GM12878 (cell line): Measurements from ENCODE around the gene OVCA2. TPM values are rescaled to one million over a fixed set of nuclear protein-coding genes. Genes with fewer than 3 reads are reported as not detected.
A peak's percentile ranks its signal among the peaks of the same experiment; 100 is the strongest.

Experiments
- ASH2L ChIP-seq: fragments of 300-600, 200-600 bp; sonication (generic); IDR thresholded peaks from 2 replicates; pipeline ENCODE4 v1.6.1; 2017; ENCODE audit warnings: low read depth, mild to moderate bottlenecking, borderline replicate concordance
- BMI1 ChIP-seq: fragments of 450-650 bp; IDR thresholded peaks from 2 replicates; pipeline ENCODE4 v1.6.1; 2016; ENCODE audit warnings: mild to moderate bottlenecking, moderate library complexity, borderline replicate concordance
- CBX5 ChIP-seq: sonication (generic); IDR thresholded peaks from 2 replicates; pipeline ENCODE4 v1.6.1; 2016; ENCODE audit warnings: low read depth, moderate library complexity, mild to moderate bottlenecking, inconsistent platforms
- CEBPB ChIP-seq, 2 experiments: fragments of 150-350 bp in 1 of 2; IDR thresholded peaks; 2 replicates each; pipeline ENCODE4 v1.6.1; 2012 to 2014; ENCODE audit warnings: low read depth in 2 of 2, low read length in 2 of 2, borderline replicate concordance in 1 of 2, inconsistent platforms in 1 of 2
- E2F8 ChIP-seq: fragments of 450-650 bp; IDR thresholded peaks from 2 replicates; pipeline ENCODE4 v1.6.1; 2018; ENCODE audit warnings: mild to moderate bottlenecking, low read depth, moderate library complexity; ENCODE audit not compliant: partially characterized antibody
- IRF5 ChIP-seq: fragments of 450-650 bp; IDR thresholded peaks from 2 replicates; pipeline ENCODE4 v1.6.1; 2017; ENCODE audit warnings: borderline replicate concordance
- JUND ChIP-seq: IDR thresholded peaks from 2 replicates; pipeline ENCODE4 v1.6.1; 2012; ENCODE audit warnings: low read depth, mild to moderate bottlenecking, low read length, improper control_type of control experiment, moderate library complexity
- MAX ChIP-seq: IDR thresholded peaks from 2 replicates; pipeline ENCODE4 v1.6.1; 2012; ENCODE audit warnings: low read depth, low read length, improper control_type of control experiment
- MEF2B ChIP-seq: fragments of 450-650 bp; IDR thresholded peaks from 2 replicates; pipeline ENCODE4 v1.6.1; 2018; ENCODE audit warnings: mild to moderate bottlenecking, moderate library complexity; ENCODE audit not compliant: partially characterized antibody, poor library complexity, severe bottlenecking
- MTA2 ChIP-seq: fragments of 450-650 bp; IDR thresholded peaks from 2 replicates; pipeline ENCODE4 v1.6.1; 2016; ENCODE audit warnings: low read depth, mild to moderate bottlenecking, moderate library complexity
- NR2C1 ChIP-seq: fragments of 450-650 bp; IDR thresholded peaks from 2 replicates; pipeline ENCODE4 v1.6.1; 2017; ENCODE audit warnings: antibody characterized with exemption, mild to moderate bottlenecking, moderate library complexity
- NRF1 ChIP-seq: conservative IDR thresholded peaks from 2 replicates; pipeline ENCODE4 v1.6.1; 2011; ENCODE audit warnings: mild to moderate bottlenecking, low read depth, low read length, improper control_type of control experiment
- PAX8 ChIP-seq: fragments of 450-650 bp; IDR thresholded peaks from 2 replicates; pipeline ENCODE4 v1.6.1; 2017; ENCODE audit warnings: mild to moderate bottlenecking, moderate library complexity
- POLR2AphosphoS5 ChIP-seq: IDR thresholded peaks from 2 replicates; pipeline ENCODE4 v1.6.1; 2011; ENCODE audit warnings: mild to moderate bottlenecking, low read length, inconsistent platforms
- RAD51 ChIP-seq: fragments of 450-650 bp; IDR thresholded peaks from 2 replicates; pipeline ENCODE4 v1.6.1; 2016; ENCODE audit warnings: moderate library complexity, mild to moderate bottlenecking, inconsistent platforms
- RB1 ChIP-seq: fragments of 450-650 bp; formaldehyde crosslinking; IDR thresholded peaks from 2 replicates; pipeline ENCODE4 v1.6.1; 2017; ENCODE audit warnings: mild to moderate bottlenecking, borderline replicate concordance
- RUNX3 ChIP-seq: IDR thresholded peaks from 2 replicates; pipeline ENCODE4 v1.6.1; 2012; ENCODE audit warnings: low read length, inconsistent platforms
- SIX5 ChIP-seq: IDR thresholded peaks from 2 replicates; pipeline ENCODE4 v1.6.1; 2011; ENCODE audit warnings: mild to moderate bottlenecking, low read depth, low read length, moderate library complexity; ENCODE audit not compliant: severe bottlenecking
- SPI1 ChIP-seq: IDR thresholded peaks from 2 replicates; pipeline ENCODE4 v1.6.1; 2011; ENCODE audit warnings: low read depth, mild to moderate bottlenecking, low read length, moderate library complexity, borderline replicate concordance; ENCODE audit not compliant: insufficient read depth
- SRF ChIP-seq, 2 experiments: IDR thresholded peaks; 2 replicates each; pipeline ENCODE4 v1.6.1; 2011; ENCODE audit warnings: low read depth in 2 of 2, low read length in 2 of 2, mild to moderate bottlenecking in 1 of 2, moderate library complexity in 1 of 2
- TARDBP ChIP-seq: IDR thresholded peaks from 2 replicates; pipeline ENCODE4 v1.6.1; 2016; ENCODE audit warnings: borderline replicate concordance
- TBL1XR1 ChIP-seq: IDR thresholded peaks from 2 replicates; pipeline ENCODE4 v1.6.1; 2012; ENCODE audit warnings: low read depth, low read length, improper control_type of control experiment
- USF1 ChIP-seq: IDR thresholded peaks from 2 replicates; pipeline ENCODE4 v1.6.1; 2011; ENCODE audit warnings: borderline replicate concordance, low read depth, mild to moderate bottlenecking, moderate library complexity, mixed read lengths, low read length; ENCODE audit not compliant: insufficient read depth; ENCODE audit errors: extremely low read length
- ZNF622 ChIP-seq: fragments of 450-650 bp; IDR thresholded peaks from 2 replicates; pipeline ENCODE4 v1.6.1; 2017; ENCODE audit warnings: mild to moderate bottlenecking, inconsistent platforms
- ZZZ3 ChIP-seq: IDR thresholded peaks from 2 replicates; pipeline ENCODE4 v1.6.1; 2011; ENCODE audit warnings: low read depth; ENCODE audit not compliant: control insufficient read depth, insufficient read length
- polyA plus RNA-seq, 11 experiments: library from polyadenylated mRNA; depleted of rRNA in 4 of 11; unstranded in 6 of 11; stranded (reverse) in 5 of 11; fragments of >200 nt; fragmentation: Nextera tagmentation in 4 of 11; fragmentation: Illumina TruSeq in 1 of 11; extraction: Ambion mirVana in 4 of 11; extraction: Trizol in 1 of 11; gene quantifications; 1 replicate in 1 of 11; 2 replicates in 10 of 11; pipeline versions ENCODE4 v1.2.1 to v1.2.3, GENCODE V29; 2011 to 2016; ENCODE audit warnings: inconsistent platforms in 2 of 11, missing spikeins in 2 of 11, low read depth in 1 of 11
- total RNA-seq, 4 experiments: library from RNA; depleted of rRNA in 3 of 4; stranded (reverse); fragments of >200 nt in 3 of 4; fragmentation: Illumina TruSeq in 1 of 4; extraction: Trizol in 1 of 4; gene quantifications; 2 replicates each; pipeline versions ENCODE4 v1.2.1 to v1.2.3, GENCODE V29; 2013 to 2021

Gene OVCA2
- total and polyA plus RNA-seq, 10 of the 15 experiments (the other 5 are each of a cell fraction or from before 2014, with no cell fraction given): 6.1 to 75.3 (median 40.7) TPM

GRCh38 chr17:2041561-2042389 is at the start of gene OVCA2 (continued):
- TF ChIP-seq IRF5 (no peak), CBX5 (no peak), NRF1 (no peak; the same call in 1 of the 2 replicates), TARDBP (peak; percentile 69; the same call in 1 of the 2 replicates), BMI1 (peak; percentile 100), RB1 (peak; percentile 37; the same call in 1 of the 2 replicates), USF1 (no peak), SIX5 (peak; percentile 82), SPI1 (peak; percentile 28; the same call in 1 of the 2 replicates), PAX8 (no peak), SRF (IDR thresholded peaks at IDR 0.05; ENCODE audit: low read depth in 2 of 2, low read length in 2 of 2) (peak; percentile 68 to 75; a peak in 3 of 4 replicates), CEBPB (IDR thresholded peaks at IDR 0.05; ENCODE audit: borderline replicate concordance in 1 of 2, low read depth in 2 of 2, low read length in 2 of 2) (no peak), POLR2AphosphoS5 (peak; percentile 91), MTA2 (no peak), ASH2L (no peak), RUNX3 (no peak; the same call in 1 of the 2 replicates), ZNF622 (no peak), TBL1XR1 (no peak), E2F8 (peak; percentile 57), NR2C1 (peak; percentile 92), ZZZ3 (no peak), MAX (peak; percentile 39; the same call in 1 of the 2 replicates), MEF2B (peak; percentile 64), RAD51 (no peak), JUND (no peak)
